HG03521 (cell line): Measurements from ENCODE around the gene EIF2S2.

Experiments used
- ATAC-seq: cut with Tn5 transposase; IDR thresholded peaks from one replicate; pipeline ENCODE4 v1.9.1; 2021; ENCODE audit warnings: mild to moderate bottlenecking, moderate library complexity; ENCODE audit not compliant: unreplicated experiment

Gene EIF2S2

DNA sequence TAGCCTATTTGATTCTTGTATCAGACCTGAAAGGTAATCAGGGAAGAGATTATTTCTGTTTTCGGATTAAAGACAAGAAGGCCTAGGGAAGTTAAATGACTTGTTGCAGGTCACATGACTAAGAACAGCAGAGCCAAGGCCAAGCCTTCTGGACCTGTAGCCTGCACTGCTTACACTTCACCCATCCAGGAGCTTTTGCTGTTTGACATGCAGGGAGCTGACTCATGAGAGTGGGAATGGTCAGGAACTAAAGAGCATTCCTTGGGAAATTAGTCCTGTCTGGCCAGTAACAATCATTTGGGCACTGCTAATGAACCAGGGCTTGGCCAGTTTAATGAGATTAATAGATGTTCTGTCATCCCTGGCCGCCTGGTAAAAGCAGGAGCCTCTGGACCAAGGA is 46.8 kb downstream of the EIF2S2 start:
- no peak for ATAC-seq

DNA sequence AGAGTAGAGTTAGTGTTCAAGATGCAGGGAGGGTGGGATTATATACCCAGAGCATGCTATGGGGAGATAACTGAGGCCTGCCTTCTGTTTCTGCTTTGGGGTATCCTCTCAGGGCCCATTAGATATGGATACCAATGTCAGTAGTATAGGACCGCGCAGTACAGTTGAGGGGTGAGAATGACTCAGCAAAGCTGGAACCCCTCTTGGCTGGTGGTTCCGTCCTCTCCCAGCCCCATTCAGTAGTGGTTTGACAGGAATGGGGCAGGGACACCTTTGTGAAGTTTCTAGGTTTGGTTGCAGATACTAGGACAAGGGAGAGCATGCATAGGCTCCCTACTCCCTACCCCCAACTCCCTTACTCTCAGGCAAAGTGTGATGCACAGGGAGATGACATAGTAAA is 47.8 kb downstream of the EIF2S2 start:
- ATAC-seq: no peak

DNA sequence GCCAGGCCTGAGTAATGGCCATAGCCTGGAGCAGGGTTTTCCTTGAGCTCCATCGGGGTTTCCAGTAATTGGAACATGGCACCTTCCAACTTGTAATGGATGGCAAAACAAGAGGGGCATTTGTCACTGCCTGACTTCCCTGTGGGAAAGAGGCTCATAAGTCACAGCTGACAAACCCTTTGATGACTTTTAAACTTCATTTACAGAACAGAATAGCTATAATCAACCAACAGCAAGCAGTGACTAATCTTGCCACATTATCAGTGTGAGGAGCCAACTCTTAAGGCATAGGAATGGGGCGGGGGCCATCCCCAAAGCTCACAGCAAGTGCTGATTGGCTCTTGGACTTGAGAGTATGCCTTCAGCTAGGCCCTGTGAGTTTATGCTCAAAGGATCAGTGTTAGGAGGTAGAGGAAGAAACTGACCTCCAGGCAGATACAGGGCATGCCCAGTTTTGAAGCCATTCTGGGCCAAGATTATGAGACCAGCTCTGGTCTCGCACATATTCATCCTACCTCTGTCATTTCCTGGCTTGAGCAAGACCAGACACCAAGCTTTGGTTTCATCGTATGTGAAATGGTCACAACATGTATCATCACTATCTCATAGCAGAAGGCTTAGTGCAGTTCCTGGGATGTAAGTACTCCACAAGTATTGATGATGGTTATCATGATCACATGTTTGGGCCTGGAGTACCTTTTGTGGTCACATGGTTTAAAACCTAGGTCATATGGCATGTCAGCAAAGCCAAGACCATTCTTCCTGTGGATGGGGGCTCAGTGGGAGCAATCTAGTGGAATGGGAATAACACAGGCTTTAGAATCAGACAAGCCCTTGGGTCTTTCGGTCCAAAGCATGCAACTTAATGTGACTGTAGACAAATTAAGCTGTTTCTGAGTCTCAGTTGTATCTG is 49.2 kb downstream of the EIF2S2 start:
- no peak for ATAC-seq

DNA sequence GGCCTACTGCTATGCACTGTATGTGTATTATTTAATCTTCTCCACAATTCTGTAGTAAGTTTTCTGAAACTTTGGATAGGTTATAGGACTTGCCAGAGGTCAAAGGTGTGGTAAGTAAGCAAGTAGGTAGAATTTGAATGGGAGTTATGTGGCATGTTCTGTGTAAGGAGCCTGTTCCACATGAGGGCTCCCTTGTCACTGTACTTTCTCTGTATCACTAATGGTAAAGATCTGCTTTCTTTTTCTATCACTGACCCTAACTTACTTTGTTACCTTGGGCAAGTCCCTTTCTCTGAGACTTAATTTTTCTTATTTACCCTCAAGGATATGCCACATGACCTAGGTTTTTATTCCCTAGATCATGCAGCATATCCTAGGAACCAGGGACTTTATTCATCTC is 50.3 kb downstream of the EIF2S2 start:
- no peak for ATAC-seq

DNA sequence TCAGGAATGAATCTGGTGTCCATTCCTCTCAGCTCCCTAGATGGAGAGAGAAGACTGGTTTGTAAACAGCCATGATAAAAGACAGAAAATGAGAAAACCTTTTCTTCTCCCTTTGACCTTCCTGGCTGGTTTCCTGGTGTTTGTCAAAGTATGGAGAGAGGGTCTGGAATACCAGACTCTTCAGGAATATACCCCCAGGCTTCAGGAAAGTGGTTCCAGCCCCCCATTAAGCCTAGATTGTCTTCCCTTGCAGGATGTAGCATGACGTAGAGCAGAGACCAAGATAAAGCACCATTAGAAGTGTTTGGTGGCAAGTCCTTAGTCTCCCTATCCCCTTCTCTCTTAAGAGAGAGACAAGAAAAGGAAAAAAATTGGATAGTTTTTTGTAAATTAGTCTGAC is 51.1 kb downstream of the EIF2S2 start:
- ATAC-seq: no peak

DNA sequence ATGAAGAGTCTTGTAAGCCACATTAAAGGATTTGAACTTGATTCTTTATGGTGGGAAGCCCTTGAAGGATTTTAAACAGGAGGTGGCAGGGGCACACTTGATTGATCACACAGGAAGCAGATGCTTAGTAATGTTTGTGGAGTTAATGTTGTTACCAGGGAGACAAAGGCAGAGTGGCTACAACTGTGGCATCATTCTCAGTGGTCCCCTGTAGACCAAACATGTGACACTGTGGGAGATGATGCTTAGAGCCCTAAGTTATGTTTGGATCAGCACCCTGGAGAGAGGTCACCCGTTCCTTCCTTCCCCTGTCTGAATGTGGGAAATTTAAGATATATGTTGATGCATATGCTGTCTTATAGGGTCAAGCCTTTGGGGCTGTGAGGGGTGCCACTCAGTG is 53.2 kb downstream of the EIF2S2 start:
- ATAC-seq: no peak

DNA sequence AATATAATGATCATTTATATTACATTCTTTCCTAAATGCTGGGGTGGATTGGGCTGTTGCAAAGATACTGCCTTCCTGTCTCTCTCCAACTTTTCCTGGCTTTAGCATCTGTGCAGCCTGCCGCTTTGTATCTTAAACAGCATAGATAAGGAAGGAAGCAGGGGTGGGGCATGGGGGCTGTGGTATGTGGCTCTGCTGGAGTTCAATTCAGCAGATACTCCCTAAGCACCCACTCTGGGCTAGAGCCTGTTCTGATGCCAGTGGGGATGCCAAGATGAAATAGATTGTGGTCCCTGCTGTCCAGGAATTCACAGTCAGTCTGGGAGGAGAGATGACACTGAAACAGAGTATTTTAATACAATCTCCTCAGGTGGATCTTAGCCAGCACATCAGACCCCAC is 56.8 kb downstream of the EIF2S2 start:
- ATAC-seq: no peak

DNA sequence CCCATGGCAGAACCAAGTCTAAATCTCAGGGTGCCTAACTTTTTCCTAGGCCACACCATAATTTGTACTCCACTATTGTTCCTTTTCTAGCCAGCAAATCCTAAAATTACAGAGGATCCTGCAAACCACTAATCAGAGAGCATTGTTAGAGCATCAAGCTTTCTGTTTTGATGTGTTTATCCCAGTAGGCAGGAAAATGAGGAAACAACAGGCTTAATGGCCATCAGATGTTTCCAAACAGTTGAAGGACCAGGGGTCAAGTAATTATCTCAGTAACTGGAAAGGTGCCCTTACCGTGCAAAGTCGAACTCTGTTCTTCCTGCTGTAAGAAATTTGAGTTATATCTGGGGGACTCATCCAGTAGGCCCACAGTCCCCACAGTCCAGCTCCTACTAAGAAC is 59.6 kb downstream of the EIF2S2 start:
- ATAC-seq: no peak

DNA sequence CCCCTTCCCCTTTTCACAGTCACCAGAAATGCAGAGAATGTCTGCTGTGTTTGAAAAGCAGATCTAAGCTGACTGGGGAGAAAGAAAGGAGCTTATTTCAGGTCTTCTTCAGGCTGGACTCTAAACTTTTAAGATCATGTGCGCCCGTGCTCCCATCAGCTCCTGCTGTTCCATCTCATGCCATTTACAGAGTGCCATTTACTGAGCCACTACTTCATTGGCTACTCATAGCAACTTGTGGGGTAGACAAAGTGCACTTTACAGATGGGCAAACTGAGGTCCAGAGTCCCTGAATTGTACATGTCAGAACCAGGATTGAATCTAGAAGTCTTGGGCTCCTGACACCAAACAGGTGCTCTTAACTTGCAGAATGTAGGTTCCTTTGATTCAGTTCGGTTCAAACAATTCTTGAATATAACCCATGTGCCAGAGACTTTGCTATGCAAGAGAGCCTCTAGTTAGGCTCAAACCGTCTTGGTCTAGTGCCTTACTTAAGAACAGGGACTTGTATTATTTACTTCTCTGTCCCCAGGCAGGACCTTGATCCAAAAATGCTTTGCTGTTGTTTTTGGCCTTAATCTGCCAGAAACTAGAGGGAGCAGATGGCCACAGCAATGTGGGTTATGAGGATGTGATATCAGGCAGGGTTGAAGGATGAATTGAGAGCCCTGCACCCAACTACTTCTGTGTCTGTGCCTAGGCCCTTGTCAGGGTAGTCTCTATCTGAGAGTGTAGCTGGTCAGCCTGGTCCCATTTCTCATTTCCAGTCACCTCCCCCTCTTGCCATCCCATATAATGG is 61.9 kb downstream of the EIF2S2 start:
- no peak for ATAC-seq

DNA sequence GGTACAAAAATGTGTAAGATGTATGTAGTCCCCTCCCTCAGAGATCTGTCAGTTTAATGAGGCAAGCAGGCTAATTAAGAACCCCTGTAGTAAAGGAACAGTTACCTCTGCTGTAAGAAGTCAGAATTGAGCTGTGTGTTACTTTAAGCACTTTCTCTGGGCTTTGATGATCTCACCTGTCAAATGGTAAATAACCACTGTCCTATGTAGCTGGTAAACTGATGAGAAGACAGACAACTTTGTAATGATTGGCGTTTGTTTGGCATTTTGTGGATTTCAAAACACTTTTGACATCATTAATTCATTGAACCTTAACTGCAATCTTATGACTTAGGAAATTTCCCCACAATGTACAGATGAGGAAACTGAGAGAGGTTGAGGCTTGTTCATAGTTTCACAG is 62.7 kb downstream of the EIF2S2 start:
- no peak for ATAC-seq

DNA sequence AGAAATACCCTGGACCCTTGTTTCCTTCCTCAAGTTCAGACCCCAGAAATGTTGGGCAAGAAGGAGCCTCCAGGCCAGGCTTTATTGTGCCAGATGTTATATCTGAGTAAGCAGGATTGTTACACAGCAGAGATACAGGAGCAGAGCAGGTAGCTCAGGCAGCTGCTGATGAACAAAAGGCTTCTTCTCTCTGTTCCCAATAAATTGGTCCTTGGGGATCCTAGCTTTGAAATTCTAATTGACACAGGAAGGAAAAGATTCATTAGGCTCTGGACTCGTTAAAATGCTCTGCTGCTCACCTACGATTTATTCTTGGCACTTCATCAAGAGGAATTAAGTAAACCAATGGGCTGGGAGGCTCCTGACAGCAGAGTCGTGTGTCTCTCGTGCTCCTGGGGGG is 64.1 kb downstream of the EIF2S2 start:
- ATAC-seq: no peak

DNA sequence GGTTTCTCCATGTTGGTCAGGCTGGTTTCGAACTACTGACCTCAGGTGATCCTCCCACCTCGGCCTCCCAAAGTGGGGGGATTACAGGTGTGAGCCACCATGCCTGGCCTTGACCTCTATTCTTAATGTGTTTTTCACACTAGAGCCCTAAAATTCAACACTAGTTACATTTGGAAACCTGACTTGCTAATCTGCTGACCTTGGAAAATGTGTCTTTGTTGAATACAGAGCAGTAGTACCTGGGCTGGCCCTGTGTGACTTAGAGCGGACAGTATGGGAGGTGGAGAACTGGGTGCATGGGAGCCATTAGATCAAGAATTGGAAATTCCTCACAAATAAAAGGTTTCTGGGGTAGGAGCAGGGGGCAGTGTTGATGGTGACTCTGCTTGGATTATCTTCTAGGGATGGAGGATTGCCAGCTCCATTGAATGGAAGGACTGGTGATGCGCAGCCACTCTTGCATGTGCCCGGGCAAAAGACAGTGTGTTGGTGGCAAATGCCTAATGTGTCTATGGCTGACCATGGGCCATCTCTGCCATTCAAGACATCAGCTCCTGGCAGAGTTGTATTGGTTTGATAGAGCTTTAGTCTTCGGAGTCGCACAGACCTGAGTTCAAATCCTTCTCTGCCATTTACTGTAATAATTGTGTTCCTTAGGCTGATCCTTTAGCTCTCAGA is 64.9 kb downstream of the EIF2S2 start:
- no peak for ATAC-seq

DNA sequence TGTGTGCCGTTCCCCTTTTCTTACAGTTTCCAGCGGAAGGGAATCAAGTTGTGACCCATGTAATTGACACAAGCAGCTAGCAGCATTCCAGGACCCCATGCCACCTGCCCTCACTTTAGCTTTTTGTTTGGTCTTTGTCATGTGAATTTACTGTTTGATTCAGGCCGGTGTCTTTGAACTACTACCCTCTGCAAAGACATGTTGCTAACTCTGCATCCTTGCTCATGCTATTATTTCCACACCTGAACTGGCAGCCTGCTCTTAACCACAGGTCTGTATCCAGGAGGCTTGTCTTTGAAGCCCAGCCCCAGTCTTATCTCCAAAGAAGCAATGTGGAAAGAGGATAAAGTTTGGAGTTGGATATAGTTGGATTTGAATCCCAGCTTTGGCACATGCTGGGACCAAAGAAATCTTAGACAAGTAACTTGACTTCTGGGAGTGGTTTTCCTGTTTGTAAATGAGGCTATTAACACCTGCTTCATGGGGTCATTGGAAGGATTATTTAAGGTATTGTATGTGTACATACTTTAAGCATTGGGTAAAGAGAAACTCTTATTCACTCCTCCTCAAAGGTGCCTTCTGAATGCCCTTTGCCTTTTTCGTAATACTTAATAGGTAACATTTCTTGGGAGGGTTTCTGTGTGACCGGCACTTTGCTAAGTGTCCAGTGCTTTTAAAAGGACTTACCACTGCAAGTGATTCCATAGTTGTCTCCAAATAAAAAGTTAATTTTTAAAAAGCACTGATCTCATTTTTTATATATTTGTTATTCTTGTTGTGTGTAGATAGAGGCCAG is 65.9 kb downstream of the EIF2S2 start:
- ATAC-seq: no peak

DNA sequence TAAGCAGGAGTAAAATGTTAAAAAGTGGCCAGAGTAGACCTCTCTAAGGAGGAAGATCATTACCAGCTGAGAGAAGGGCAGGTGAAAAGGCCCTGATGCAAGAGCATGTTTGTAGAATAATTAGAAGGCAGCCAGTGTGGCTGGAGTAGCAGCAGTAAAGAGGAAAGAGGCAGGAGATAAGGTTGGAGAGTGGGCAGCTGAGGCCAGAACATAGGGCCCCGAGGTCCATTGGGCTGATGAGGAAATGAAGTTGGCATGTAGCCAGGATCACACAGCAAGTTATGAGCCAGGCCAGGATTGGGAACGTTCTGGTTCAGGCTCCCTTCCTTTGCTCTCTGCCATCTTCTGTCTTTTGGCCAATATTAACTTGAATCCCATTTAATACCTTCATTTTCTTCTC is 66.7 kb downstream of the EIF2S2 start:
- ATAC-seq: no peak

DNA sequence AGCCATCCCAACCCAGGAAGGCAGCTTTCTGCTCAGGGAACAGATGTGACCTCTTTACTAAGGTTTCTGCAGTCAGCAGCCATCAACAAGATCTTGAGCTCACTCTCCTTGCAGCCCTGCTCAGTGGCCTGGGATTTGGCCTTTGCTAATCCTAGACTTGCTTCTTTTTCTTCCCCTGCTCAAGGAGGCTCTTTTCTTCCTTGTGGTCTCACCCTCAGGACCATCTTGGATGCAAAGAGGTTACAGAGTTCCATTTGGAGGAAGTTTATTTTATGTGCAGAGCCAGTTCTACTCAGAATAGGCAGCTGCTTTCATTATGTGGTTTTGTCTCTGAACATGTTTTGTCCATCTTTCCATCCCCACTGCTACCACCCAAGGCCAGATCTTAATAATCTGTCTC is 69.0 kb downstream of the EIF2S2 start:
- ATAC-seq: no peak

DNA sequence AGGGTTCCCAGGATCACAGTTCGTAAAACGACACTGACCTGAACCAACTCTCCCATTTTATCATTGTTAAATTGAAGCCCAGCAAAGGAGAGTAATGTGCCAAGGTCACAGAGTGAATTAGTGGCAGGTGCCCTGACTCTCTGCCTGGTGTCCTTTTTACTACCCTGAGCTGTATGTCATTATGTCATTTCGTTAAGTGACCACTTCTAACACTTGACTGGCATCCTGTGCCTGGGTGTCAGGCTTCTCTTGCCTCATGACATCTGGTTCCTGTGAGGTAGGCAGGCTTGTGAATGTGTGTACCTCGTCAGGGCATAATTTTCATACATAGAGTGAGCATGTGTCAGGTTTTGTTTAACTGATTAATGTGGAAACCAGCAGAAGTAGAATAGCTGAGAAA is 69.8 kb downstream of the EIF2S2 start:
- ATAC-seq: no peak

DNA sequence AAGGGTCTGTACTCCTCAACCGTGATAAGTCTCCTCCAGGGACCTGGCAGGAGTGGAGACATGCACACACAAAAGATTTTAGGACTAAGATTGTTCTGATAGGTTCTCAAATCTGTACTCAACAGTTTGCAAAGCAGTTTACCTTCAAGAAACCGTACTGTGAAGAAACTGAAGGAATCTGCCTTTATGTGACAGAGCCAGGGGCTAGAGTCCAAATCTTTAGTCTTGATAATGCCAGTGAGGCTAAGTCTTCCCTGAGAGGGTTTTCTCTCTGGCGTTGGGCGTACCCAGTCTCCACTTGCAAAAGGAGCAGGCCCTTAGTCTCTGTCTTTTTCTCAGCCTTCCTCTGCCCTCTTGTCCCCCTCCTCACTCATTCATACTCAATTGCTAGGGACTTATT is 70.8 kb downstream of the EIF2S2 start:
- no peak for ATAC-seq

DNA sequence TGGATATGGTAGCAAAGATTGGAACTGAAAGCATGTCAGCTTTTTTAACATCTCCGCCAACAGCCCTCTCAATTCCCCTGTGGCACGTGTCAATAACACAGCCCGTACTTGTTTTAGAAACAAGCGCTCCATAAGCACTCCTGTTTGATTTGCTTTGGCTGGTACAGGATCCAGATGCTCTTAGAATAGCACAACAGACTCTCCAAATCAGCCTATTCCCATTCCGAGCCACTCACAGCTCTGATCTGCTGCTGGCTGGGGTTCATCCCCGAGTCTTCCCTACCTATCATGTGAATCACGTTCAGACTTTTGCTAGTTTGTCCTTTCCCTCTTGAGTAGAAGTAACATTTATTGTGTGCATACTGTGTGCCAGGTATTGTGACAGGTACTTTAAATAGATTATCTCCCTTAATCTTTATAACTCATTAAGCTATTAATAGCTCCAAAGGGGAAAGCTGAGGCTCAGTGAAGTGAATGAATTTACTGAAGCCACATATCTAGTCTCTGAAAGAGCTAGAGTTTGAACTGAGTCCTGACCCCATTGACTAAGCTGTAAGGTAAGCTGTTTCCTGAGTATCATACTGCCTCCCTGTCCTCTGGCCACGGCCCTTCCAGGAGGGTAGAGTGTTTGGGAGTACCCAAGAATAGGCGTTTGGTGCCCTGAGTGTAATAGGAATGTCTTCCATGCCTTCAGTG is 71.6 kb downstream of the EIF2S2 start:
- ATAC-seq: no peak
